Left lung (tissue), 10 donors: ENCODE results near the gene CEP131. TPM values are rescaled to one million over a fixed set of nuclear protein-coding genes. Genes with fewer than 3 reads are reported as not detected.

Experiments used
- ATAC-seq: fragments of 200-7000 bp; cut with Tn5 transposase; one replicate; pipeline ENCODE4 v1.9.1; 2020; ENCODE audit warnings: moderate library complexity
- DNase-seq, 4 donors: peaks; one replicate each; pipeline ENCODE4 v3.0.0-alpha.2; 2013 to 2020
- H3K27ac ChIP-seq, 2 donors: fragments of 200-600 bp; sonication (generic) in 1 of 2; one replicate each; pipeline versions ENCODE4 v1.5.0 to v1.8.0; 2020 to 2021
- H3K27me3 ChIP-seq, 2 donors: fragments of 200-600 bp; sonication (generic) in 1 of 2; one replicate each; pipeline versions ENCODE4 v1.5.0 to v1.8.0; 2020 to 2021
- H3K36me3 ChIP-seq, 2 donors: fragments of 200-600 bp; sonication (generic) in 1 of 2; one replicate each; pipeline versions ENCODE4 v1.5.0 to v1.8.0; 2020 to 2021
- H3K4me1 ChIP-seq, 2 donors: fragments of 200-600 bp; one replicate each; pipeline ENCODE4 v1.8.0; 2021
- H3K4me3 ChIP-seq, 2 donors: fragments of 200-600 bp; sonication (generic) in 1 of 2; one replicate each; pipeline versions ENCODE4 v1.5.0 to v1.8.0; 2020 to 2021; ENCODE audit warnings: mild to moderate bottlenecking in 1 of 2
- H3K9me3 ChIP-seq, 2 donors: fragments of 200-600 bp; sonication (generic) in 1 of 2; one replicate each; pipeline versions ENCODE4 v1.5.0 to v1.8.0; 2020 to 2021
- intact Hi-C, 2 donors: fragments of 100-400 bp; cut with DNase I; formaldehyde crosslinking; loops; one replicate each; pipeline versions ENCODE4 v1.11.2 to v1.14.2; 2022
- polyA plus RNA-seq, 6 donors: library from polyadenylated mRNA; unstranded; fragments of 120-200 nt; gene quantifications; one replicate each; pipeline ENCODE4 v1.2.1, GENCODE V29; 2013; ENCODE audit not compliant: insufficient read length in 6 of 6
- total RNA-seq, 2 donors: library from RNA; stranded (reverse); fragmentation: NEBNext Ultra II Directional; extraction: Animal tissue kit (Norgen Biotek cat#: 25700); gene quantifications; one replicate each; pipeline ENCODE4 v1.2.1, GENCODE V29; 2021
- TF ChIP-seq, protein P1 (sequence below), 2 donors: fragments of 200-600 bp; sonication (generic) in 1 of 2; IDR thresholded peaks; one replicate each; pipeline versions ENCODE4 v1.5.0 to v1.8.0; 2021; ENCODE audit warnings: antibody characterized with exemption in 2 of 2
- donor health status: DM: no; HTN: yes; CAD: no.
- donor health status: DM: no; HTN: no; CAD: no.

CEP131 gene
- total and polyA plus RNA-seq, 8 donors: 7.7 to 21.0 (median 16.9) TPM

DNA sequence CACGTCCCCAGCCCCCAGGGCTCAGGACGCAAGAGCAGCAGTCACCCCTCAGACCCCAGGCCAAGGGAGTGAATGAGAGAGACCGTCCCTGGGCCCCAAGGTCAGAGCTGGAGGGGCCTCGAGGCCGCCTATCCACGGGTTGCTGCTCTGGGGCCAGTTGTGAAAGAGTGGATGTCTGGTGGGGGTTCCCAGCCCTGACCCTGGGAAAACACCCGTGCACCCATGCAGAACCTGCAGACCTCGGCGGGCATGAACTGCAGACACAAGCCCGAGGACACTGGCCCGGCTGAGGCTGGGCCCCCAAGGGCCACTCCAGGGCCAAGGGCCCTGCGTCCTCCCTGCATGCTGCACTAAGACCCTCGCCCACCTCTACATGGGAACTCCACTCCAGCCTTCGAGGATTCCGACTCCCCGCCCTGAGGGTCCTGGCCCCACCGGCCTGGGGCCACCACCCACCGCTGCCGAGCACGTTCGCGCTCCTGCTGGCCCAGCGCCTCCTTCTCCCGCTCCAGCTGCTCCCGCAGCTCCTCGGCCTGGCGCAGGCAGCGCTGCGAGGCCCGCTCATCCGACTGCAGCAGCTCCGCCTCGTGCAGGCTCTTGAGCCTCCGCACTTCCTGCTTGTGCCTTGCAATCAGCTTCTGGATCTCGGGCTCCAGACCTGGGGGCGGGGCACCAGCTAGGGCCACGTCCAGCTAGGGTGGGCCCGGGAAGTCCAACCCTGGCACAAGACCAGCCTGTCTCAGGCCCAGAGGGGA lies 29.1 kb downstream of the CEP131 start:
- peak in 1 of 4 donors; percentile 75 for DNase-seq

DNA sequence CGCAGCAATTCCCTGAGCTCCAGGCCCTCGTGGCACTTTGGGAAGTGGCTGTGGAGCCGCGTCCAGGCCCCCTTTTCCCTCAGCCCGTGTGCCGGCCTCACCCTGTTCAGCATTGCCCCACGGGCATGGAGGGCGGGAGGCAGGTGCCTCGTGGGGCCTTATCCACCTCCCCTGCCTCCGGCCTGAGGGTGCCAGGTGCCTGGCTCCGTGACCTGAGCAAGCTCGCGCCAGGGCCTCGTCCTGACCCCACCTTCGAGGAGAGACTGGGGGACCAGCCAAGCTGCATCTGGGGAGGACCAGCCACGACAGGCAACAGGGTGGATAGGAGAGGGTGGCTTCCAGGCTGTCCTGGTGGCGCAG lies 29.7 kb downstream of the CEP131 start:
- H3K27me3 ChIP-seq: no peaks in the 10 kb centered on the region
- H3K4me1 ChIP-seq: peaks cover 0 to 3% of the 10 kb centered on the region in 2 donors
- DNase-seq (peak in 1 of 4 donors; percentile 70), ATAC-seq (no peak)
- no peak overlapping the region for H3K27ac ChIP-seq
- intact Hi-C loops: no loop called here
- TF ChIP-seq, protein P1, sequence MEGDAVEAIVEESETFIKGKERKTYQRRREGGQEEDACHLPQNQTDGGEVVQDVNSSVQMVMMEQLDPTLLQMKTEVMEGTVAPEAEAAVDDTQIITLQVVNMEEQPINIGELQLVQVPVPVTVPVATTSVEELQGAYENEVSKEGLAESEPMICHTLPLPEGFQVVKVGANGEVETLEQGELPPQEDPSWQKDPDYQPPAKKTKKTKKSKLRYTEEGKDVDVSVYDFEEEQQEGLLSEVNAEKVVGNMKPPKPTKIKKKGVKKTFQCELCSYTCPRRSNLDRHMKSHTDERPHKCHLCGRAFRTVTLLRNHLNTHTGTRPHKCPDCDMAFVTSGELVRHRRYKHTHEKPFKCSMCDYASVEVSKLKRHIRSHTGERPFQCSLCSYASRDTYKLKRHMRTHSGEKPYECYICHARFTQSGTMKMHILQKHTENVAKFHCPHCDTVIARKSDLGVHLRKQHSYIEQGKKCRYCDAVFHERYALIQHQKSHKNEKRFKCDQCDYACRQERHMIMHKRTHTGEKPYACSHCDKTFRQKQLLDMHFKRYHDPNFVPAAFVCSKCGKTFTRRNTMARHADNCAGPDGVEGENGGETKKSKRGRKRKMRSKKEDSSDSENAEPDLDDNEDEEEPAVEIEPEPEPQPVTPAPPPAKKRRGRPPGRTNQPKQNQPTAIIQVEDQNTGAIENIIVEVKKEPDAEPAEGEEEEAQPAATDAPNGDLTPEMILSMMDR (IDR thresholded peaks at IDR 0.05): no peak
- H3K4me3 ChIP-seq: no peak overlapping the region
- peaks cover 0 to 57% of the 10 kb centered on the region in 2 donors for H3K36me3 ChIP-seq
- no peaks in the 10 kb centered on the region for H3K9me3 ChIP-seq

More for the DNA sequence above, 29.1 kb downstream of the CEP131 start:
- Histone ChIP-seq H3K4me3 (no peak overlapping the region), H3K4me1 (peaks cover 0 to 3% of the 10 kb centered on the region in 2 donors), H3K36me3 (peaks cover 0 to 57% of the 10 kb centered on the region in 2 donors), H3K27ac (no peak overlapping the region), H3K9me3 (no peaks in the 10 kb centered on the region), H3K27me3 (no peaks in the 10 kb centered on the region)
- TF ChIP-seq, protein P1 (IDR thresholded peaks at IDR 0.05): no peak
- ATAC-seq: no peak
- intact Hi-C loops: no loop called here

DNA sequence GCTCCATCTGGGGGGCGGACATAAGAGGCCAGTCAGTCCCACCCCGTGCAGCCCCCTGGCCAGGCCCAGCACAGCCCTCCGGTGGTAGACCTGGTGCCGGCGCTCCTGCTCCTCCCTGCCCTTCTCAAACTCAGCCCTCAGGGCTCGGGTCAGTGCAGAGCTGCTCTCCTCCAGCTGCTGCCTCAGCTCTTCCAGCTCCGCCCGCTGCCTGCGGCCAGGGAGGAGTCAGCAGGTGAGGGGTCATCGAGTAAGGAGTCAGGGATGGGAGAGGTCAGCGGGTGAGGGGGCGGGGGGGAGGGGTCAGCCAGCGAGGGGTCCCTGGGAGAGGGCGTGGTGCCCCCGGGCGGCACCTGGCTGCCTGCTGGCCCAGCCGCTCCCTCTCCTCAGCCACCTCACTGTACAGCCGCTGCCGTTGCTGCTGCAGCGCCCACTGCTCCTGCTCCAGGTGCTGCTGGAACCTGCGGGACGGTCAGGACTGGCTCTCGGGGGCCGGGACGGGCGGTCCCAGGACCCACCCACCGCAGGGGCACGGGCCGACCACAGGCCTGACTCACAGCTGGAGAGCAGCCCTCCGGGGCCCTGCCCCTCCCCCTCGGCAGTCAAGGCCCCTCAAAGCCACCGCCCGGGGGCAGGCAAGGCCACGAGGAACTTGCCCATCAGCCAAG lies 30.2 kb downstream of the CEP131 start:
- DNase-seq (peak in 1 of 4 donors; percentile 63), ATAC-seq (no peak)
- H3K36me3 ChIP-seq: peaks cover 0 to 52% of the 10 kb centered on the region in 2 donors
- no peak overlapping the region for H3K27ac ChIP-seq
- no peak overlapping the region for H3K4me3 ChIP-seq
- no peaks in the 10 kb centered on the region for H3K27me3 ChIP-seq
- intact Hi-C loops: no loop called here
- no peaks in the 10 kb centered on the region for H3K9me3 ChIP-seq
- peaks cover 0 to 3% of the 10 kb centered on the region in 2 donors for H3K4me1 ChIP-seq
- TF ChIP-seq, protein P1 (IDR thresholded peaks at IDR 0.05): no peak

DNA sequence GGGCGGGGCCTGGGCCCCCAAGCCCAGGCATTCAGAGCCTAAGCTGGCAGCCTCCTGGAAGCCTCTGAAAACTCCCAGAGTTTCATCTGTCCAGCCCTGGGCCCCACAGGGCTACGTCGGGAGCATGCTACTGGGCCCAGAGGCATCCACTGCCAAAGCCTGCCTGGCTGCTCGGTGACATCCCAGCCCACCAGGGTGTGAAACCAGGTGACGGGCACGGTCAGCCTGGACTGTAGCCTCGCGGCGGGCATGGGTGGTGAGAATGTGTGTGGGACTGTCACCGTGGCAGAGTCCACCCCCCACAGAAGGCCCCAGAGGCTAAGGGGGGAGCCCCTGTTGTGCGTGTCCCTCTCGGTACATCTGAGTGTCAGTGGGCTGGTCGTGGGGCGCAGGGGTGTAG lies 31.1 kb downstream of the CEP131 start:
- Histone ChIP-seq H3K9me3 (no peaks in the 10 kb centered on the region), H3K27me3 (no peaks in the 10 kb centered on the region), H3K4me1 (peaks cover 0 to 2% of the 10 kb centered on the region in 2 donors), H3K36me3 (peaks cover 0 to 49% of the 10 kb centered on the region in 2 donors), H3K27ac (no peak overlapping the region), H3K4me3 (no peak overlapping the region)
- DNase-seq (no peak), ATAC-seq (no peak)
- intact Hi-C loops: no loop called here
- TF ChIP-seq, protein P1 (IDR thresholded peaks at IDR 0.05): no peak

DNA sequence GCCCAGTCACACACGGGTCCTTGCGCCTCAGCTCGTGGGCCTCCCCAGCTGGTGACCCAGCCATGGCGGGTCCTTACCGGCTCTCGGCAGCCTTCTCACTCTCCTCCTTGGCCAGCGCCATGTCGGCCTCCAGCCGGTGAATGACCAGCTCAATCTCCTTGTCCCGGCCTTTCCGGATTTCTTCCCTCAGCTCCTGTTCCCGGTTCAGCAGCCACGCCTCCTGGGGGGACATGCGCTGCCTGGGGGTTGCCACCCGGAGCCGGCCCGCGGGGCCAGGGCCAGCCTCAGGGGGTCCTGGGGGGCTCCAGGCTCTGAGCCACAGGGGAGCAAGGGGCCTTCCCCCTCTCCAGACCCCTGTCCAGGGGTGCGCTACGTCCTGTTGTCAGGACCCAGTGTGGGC lies 31.6 kb downstream of the CEP131 start:
- H3K36me3 ChIP-seq: peaks cover 0 to 43% of the 10 kb centered on the region in 2 donors
- TF ChIP-seq, protein P1 (IDR thresholded peaks at IDR 0.05): no peak
- no peak for ATAC-seq
- intact Hi-C loops: no loop called here
- no peak for DNase-seq
- H3K4me3 ChIP-seq: no peak overlapping the region
- H3K27me3 ChIP-seq: no peaks in the 10 kb centered on the region
- no peaks in the 10 kb centered on the region for H3K9me3 ChIP-seq
- H3K27ac ChIP-seq: no peak overlapping the region
- H3K4me1 ChIP-seq: no peaks in the 10 kb centered on the region
